C4-2B (cell line): ENCODE data around the gene STAT3.

Experiments
- ZFX ChIP-seq: fragments of 450-650 bp; IDR thresholded peaks from 2 replicates; pipeline ENCODE4 v1.6.1; 2017
- TF ChIP-seq, protein P1 (sequence below): fragments of 450-650 bp; conservative IDR thresholded peaks from 2 replicates; pipeline ENCODE4 v1.5.1; 2017; ENCODE audit warnings: mild to moderate bottlenecking

DNA sequence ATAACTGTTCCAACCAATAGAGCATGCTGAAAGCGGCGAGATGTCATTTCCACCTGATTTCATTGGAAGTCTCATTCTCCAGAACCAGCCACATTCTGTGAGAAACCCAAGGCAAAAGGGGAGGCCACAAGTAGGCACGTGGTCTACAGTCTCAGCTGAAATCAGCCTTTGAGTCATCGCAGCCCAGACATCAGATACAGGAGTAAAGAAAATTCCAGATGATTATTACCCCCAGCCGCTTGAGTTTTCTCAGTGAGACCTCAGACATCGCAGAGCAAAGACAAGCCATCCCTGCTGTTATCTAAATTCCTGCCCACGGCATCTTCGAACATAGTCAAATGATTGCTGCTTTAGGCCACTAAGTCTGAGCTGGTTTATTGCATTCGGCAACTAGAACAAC lies 23.1 kb downstream of the STAT3 start:
- TF ChIP-seq, protein P1, sequence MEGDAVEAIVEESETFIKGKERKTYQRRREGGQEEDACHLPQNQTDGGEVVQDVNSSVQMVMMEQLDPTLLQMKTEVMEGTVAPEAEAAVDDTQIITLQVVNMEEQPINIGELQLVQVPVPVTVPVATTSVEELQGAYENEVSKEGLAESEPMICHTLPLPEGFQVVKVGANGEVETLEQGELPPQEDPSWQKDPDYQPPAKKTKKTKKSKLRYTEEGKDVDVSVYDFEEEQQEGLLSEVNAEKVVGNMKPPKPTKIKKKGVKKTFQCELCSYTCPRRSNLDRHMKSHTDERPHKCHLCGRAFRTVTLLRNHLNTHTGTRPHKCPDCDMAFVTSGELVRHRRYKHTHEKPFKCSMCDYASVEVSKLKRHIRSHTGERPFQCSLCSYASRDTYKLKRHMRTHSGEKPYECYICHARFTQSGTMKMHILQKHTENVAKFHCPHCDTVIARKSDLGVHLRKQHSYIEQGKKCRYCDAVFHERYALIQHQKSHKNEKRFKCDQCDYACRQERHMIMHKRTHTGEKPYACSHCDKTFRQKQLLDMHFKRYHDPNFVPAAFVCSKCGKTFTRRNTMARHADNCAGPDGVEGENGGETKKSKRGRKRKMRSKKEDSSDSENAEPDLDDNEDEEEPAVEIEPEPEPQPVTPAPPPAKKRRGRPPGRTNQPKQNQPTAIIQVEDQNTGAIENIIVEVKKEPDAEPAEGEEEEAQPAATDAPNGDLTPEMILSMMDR = no peak
- TF ChIP-seq ZFX = no peak
